ENCODE results near the gene TRMO. TPM values are rescaled to one million over a fixed set of nuclear protein-coding genes. Genes with fewer than 3 reads are reported as not detected.

TRMO gene
- total and polyA plus RNA-seq, 2 of the 8 experiments (the other 6 are each of a cell fraction or from before 2014, with no cell fraction given), result 4.6 to 5.6 TPM

- ChIA-PET POLR2A (ENCODE audit: partially characterized antibody) (interaction anchor here (1.9 kb wide), 1 partner anchor 10 kb away, joined by 9 read pairs; the partner anchor contains the start of gene TRMO), CTCF (ENCODE audit: partially characterized antibody) (interaction anchor here (1.3 to 4.3 kb wide), 4 partner anchors 11 to 21 kb away, joined by 5 to 34 read pairs (median 18); partner anchors contain the start of gene TRMO)
- Histone ChIP-seq H3K79me1 (ENCODE audit: low read depth, low read length) (peaks cover 3% of the 10 kb centered on the region; the same call in 1 of the 2 replicates), H3K36me3 (ENCODE audit: control insufficient read depth in 2 of 4, insufficient read depth in 4 of 4, low read length in 3 of 4) (peaks cover 0 to 4% (median 1%) of the 10 kb centered on the region in 4 experiments; a peak in 3 of 8 replicates), H2BK12ac (ENCODE audit: low read depth, low read length) (no peak overlapping the region), H3K23ac (ENCODE audit: insufficient read length) (no peak overlapping the region), H3K4me3 (ENCODE audit: extremely low read depth in 1 of 4, insufficient read depth in 2 of 4, low read depth in 3 of 4, low read length in 4 of 4) (no peak overlapping the region), H3K4me1 (replicated peaks in 1 of 4; ENCODE audit: control insufficient read depth in 3 of 4, insufficient read depth in 4 of 4, low read length in 3 of 4) (no peaks in the 10 kb centered on the region), H2BK120ac (replicated peaks; ENCODE audit: low read depth, low read length) (no peak overlapping the region), H2AK5ac (ENCODE audit: low read depth, low read length) (no peak overlapping the region), H3K56ac (replicated peaks; ENCODE audit: insufficient read length, low read depth, low read length) (no peak overlapping the region), H4K91ac (replicated peaks; ENCODE audit: insufficient read length, low read length) (no peak overlapping the region), H3K4ac (replicated peaks; ENCODE audit: insufficient read length, low read depth, low read length) (no peak overlapping the region), H3K79me2 (ENCODE audit: control insufficient read depth in 1 of 2, insufficient read depth in 2 of 2, low read length in 2 of 2) (no peaks in the 10 kb centered on the region), H2BK5ac (ENCODE audit: low read depth, low read length) (no peak overlapping the region), H2BK20ac (ENCODE audit: low read length) (no peak overlapping the region), H3K27me3 (replicated peaks in 1 of 4; ENCODE audit: control insufficient read depth in 3 of 4, extremely low read depth in 1 of 4, insufficient read depth in 3 of 4, low read length in 3 of 4) (no peaks in the 10 kb centered on the region), H3K9me3 (ENCODE audit: insufficient read depth in 2 of 2, low read depth in 1 of 2, low read length in 1 of 2) (no peaks in the 10 kb centered on the region), H3K27ac (ENCODE audit: low read depth, low read length) (no peak overlapping the region), H3K4me2 (ENCODE audit: insufficient read depth in 1 of 2, low read depth in 2 of 2, low read length in 2 of 2) (no peak overlapping the region), H4K5ac (ENCODE audit: insufficient read length, low read depth, low read length) (no peak overlapping the region), H3K9ac (replicated peaks in 1 of 4; ENCODE audit: extremely low read depth in 1 of 4, low read depth in 3 of 4, low read length in 3 of 4) (no peak overlapping the region), H2AFZ (ENCODE audit: low read length) (no peak overlapping the region), H3K18ac (ENCODE audit: extremely low read depth, low read length) (no peak overlapping the region), H4K20me1 (replicated peaks in 1 of 2; ENCODE audit: control insufficient read depth in 1 of 2, insufficient read depth in 2 of 2, low read length in 2 of 2) (peaks cover 0 to 2% of the 10 kb centered on the region in 2 experiments), H3K14ac (ENCODE audit: insufficient read length) (no peak overlapping the region), H3K23me2 (ENCODE audit: low read depth, low read length) (no peaks in the 10 kb centered on the region), H2BK15ac (ENCODE audit: low read length) (no peak overlapping the region), H4K8ac (ENCODE audit: extremely low read depth, insufficient read depth, low read length) (no peak overlapping the region)
- DNase-seq (ENCODE audit: low read depth in 1 of 2, low spot score in 2 of 2) (no peak), FAIRE-seq (no peak)
- 80% methylated on average over 1 of the region's 1 CpG; no CpG with 5 or more reads in 1 of the 2 experiments for WGBS, 2 experiments (ENCODE audit: extremely low coverage in 1 of 2, insufficient coverage in 1 of 2, insufficient read length in 1 of 2, insufficient replicate concordance in 2 of 2, low coverage in 1 of 2, low lambda C conversion rate in 2 of 2, missing lambda C conversion rate in 1 of 2)
- TF ChIP-seq TAF1 (IDR thresholded peaks at IDR 0.05; ENCODE audit: low read depth, low read length) (no peak), BACH1 (IDR thresholded peaks at IDR 0.05; ENCODE audit: low read length) (no peak), USF2 (IDR thresholded peaks at IDR 0.05; ENCODE audit: low read length) (no peak), RFX5 (IDR thresholded peaks at IDR 0.05; ENCODE audit: borderline replicate concordance, low read depth, low read length) (no peak), JUND (IDR thresholded peaks at IDR 0.05; ENCODE audit: low read length) (no peak), GABPA (IDR thresholded peaks at IDR 0.05; ENCODE audit: borderline replicate concordance, insufficient read depth, low read length) (no peak), CTBP2 (IDR thresholded peaks at IDR 0.05; ENCODE audit: borderline replicate concordance, insufficient read depth, insufficient read length, low read length) (no peak), SP4 (IDR thresholded peaks at IDR 0.05; ENCODE audit: low read length) (no peak), ATF2 (IDR thresholded peaks at IDR 0.05; ENCODE audit: low read length) (no peak), POLR2A (IDR thresholded peaks at IDR 0.05; ENCODE audit: control extremely low read depth in 1 of 2, low read depth in 2 of 2, low read length in 2 of 2) (no peak), BRCA1 (IDR thresholded peaks at IDR 0.05; ENCODE audit: low read depth, low read length) (no peak), KDM1A (IDR thresholded peaks at IDR 0.05; ENCODE audit: borderline replicate concordance, low read length) (no peak)
Observed at GRCh38 chr9:97911970-97912369, 10.3 kb downstream of the TRMO start.

All from H1 (cell line).